Measurements from ENCODE around the gene GRAMD1A. TPM values are rescaled to one million over a fixed set of nuclear protein-coding genes. Genes with fewer than 3 reads are reported as not detected.
"Not testable (repeated sequence)": the region's sequence is repeated elsewhere in the genome, so short reads cannot be mapped to it uniquely, and the experiment has no call there.

GRAMD1A gene
- total RNA-seq, 2 experiments from 2014 or later: 84.2 to 124 TPM

- no peak for DNase-seq (ENCODE audit: low spot score)
- no peaks in the 10 kb centered on the region for H3K9me3 ChIP-seq (ENCODE audit: low read length)
- H3K4me1 ChIP-seq (ENCODE audit: insufficient read depth, low read length, poor library complexity, severe bottlenecking): peaks cover 6% of the 10 kb centered on the region
- H2AFZ ChIP-seq (ENCODE audit: low read length): no peak overlapping the region
- intact Hi-C loops (cut with micrococcal nuclease; ENCODE audit: unreplicated experiment): no loop called here
- no peaks in the 10 kb centered on the region for H4K20me1 ChIP-seq (ENCODE audit: insufficient read depth, low read length)
- no peaks in the 10 kb centered on the region for H3K36me3 ChIP-seq (ENCODE audit: insufficient read depth, low read length)
- ChIA-PET CTCF (ENCODE audit: unreplicated experiment) (no interaction called here), POLR2A (no interaction called here)
- TF ChIP-seq EZH2phosphoT487 (IDR thresholded peaks at IDR 0.05; ENCODE audit: borderline replicate concordance, low read depth, low read length) (no peak), CTCF (conservative IDR thresholded peaks at IDR 0.05; ENCODE audit: low read length) (no peak)
- no peaks in the 10 kb centered on the region for H3K9me2 ChIP-seq (ENCODE audit: insufficient read depth, low read length)
- no TSS peak for BruUV-seq (replicated peaks)
- H3K79me2 ChIP-seq (ENCODE audit: insufficient read depth, low read depth, low read length): no peaks in the 10 kb centered on the region
- H3K27ac ChIP-seq (ENCODE audit: low read depth, low read length, poor library complexity, severe bottlenecking): no peak overlapping the region
- H3K4me3 ChIP-seq (ENCODE audit: low read depth, low read length, poor library complexity, severe bottlenecking): no peak overlapping the region
- H3K4me2 ChIP-seq (ENCODE audit: low read length): no peak overlapping the region
These were observed 9.4 kb upstream of the GRAMD1A start for GRCh38 chr19:34990578-34991192.

GRCh38 chr19:34991542-34992333 is 8.4 kb upstream of the GRAMD1A start:
- intact Hi-C loops (cut with micrococcal nuclease; ENCODE audit: unreplicated experiment): no loop called here
- no TSS peak for BruUV-seq (replicated peaks)
- no peaks in the 10 kb centered on the region for H3K79me2 ChIP-seq (ENCODE audit: insufficient read depth, low read depth, low read length)
- H3K4me3 ChIP-seq (ENCODE audit: low read depth, low read length, poor library complexity, severe bottlenecking): no peak overlapping the region
- TF ChIP-seq EZH2phosphoT487 (IDR thresholded peaks at IDR 0.05; ENCODE audit: borderline replicate concordance, low read depth, low read length) (no peak), CTCF (conservative IDR thresholded peaks at IDR 0.05; ENCODE audit: low read length) (no peak)
- H2AFZ ChIP-seq (ENCODE audit: low read length): no peak overlapping the region
- ChIA-PET POLR2A (no interaction called here), CTCF (ENCODE audit: unreplicated experiment) (no interaction called here)
- peaks cover 2% of the 10 kb centered on the region for H3K4me1 ChIP-seq (ENCODE audit: insufficient read depth, low read length, poor library complexity, severe bottlenecking)
- no peak overlapping the region for H3K4me2 ChIP-seq (ENCODE audit: low read length)
- H3K36me3 ChIP-seq (ENCODE audit: insufficient read depth, low read length): no peaks in the 10 kb centered on the region
- no peaks in the 10 kb centered on the region for H3K9me3 ChIP-seq (ENCODE audit: low read length)
- DNase-seq (ENCODE audit: low spot score): no peak
- no peaks in the 10 kb centered on the region for H4K20me1 ChIP-seq (ENCODE audit: insufficient read depth, low read length)
- H3K9me2 ChIP-seq (ENCODE audit: insufficient read depth, low read length): no peaks in the 10 kb centered on the region
- no peak overlapping the region for H3K27ac ChIP-seq (ENCODE audit: low read depth, low read length, poor library complexity, severe bottlenecking)

GRCh38 chr19:34992582-34992981 is 7.5 kb upstream of the GRAMD1A start:
- H4K20me1 ChIP-seq (ENCODE audit: insufficient read depth, low read length); H2AFZ ChIP-seq (ENCODE audit: low read length); POLR2A ChIA-PET; H3K27ac ChIP-seq (ENCODE audit: low read depth, low read length, poor library complexity, severe bottlenecking); BruUV-seq (replicated peaks); H3K79me2 ChIP-seq (ENCODE audit: insufficient read depth, low read depth, low read length); CTCF ChIA-PET (ENCODE audit: unreplicated experiment); H3K4me2 ChIP-seq (ENCODE audit: low read length); H3K36me3 ChIP-seq (ENCODE audit: insufficient read depth, low read length); intact Hi-C loops (cut with micrococcal nuclease; ENCODE audit: unreplicated experiment); H3K9me3 ChIP-seq (ENCODE audit: low read length); DNase-seq (ENCODE audit: low spot score); H3K9me2 ChIP-seq (ENCODE audit: insufficient read depth, low read length); H3K4me3 ChIP-seq (ENCODE audit: low read depth, low read length, poor library complexity, severe bottlenecking): not testable (repeated sequence)
- H3K4me1 ChIP-seq (ENCODE audit: insufficient read depth, low read length, poor library complexity, severe bottlenecking): peaks cover 10% of the 10 kb centered on the region
